ENCODE results near the gene MMP24OS. TPM values are rescaled to one million over a fixed set of nuclear protein-coding genes. Genes with fewer than 3 reads are reported as not detected.

Gene MMP24OS
- total and polyA plus RNA-seq, 2 of the 4 experiments (the other 2 are of a cell fraction), result 5.9 to 64.9 TPM

DNA sequence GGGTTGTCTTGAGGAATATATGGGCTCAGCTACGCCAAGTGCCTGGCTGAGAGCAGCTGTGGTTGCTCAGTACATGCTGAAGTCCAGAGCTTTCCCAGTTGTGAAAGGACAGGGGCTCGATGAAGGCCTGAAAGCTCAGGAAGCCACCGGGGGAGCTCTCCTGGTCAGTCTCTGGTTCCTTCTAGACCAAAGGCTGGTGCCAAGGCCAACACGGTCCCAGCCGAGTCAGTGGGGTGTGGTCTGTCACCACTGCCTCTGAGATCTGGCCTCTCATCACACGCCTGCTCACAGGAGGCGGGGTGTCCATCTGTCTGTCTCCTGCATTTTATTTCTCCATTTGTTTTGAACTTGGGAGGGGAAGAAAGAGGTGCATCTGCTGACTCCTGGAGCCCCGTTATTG lies 19.2 kb upstream of the MMP24OS start:
- peak overlapping the region; percentile 35 for H2AK9ac ChIP-seq (replicated peaks; ENCODE audit: low read depth, low read length, poor library complexity)
- CTCF ChIA-PET, result interaction anchor here (0.6 kb wide), 1 partner anchor 274 kb away, joined by 3 read pairs; no protein-coding TSS in a partner anchor
- H4K8ac ChIP-seq (ENCODE audit: low read depth in 2 of 2, low read length in 2 of 2), result peak overlapping the region in 1 of 2 experiments; percentile 38; a peak in 1 of 4 replicates
- peaks cover 9% of the 10 kb centered on the region for H3K4me1 ChIP-seq (ENCODE audit: control insufficient read depth, insufficient read depth, low read length)
- POLR2A ChIA-PET (ENCODE audit: unreplicated experiment), result no interaction called here
- dilution Hi-C loops (cut with HindIII; ENCODE audit: low sequenced_read_pairs, unreplicated experiment), result no loop called here
- H3K79me1 ChIP-seq (ENCODE audit: low read depth in 1 of 2, low read length in 2 of 2), result no peaks in the 10 kb centered on the region; a peak in 1 of 4 replicates
- no peak overlapping the region for H3K23ac ChIP-seq (ENCODE audit: low read depth, low read length)
- TF ChIP-seq SMC3 (IDR thresholded peaks at IDR 0.05; ENCODE audit: low read depth, low read length), result no peak
- no peak for TF ChIP-seq CEBPB (IDR thresholded peaks at IDR 0.05; ENCODE audit: low read depth, low read length)
- TF ChIP-seq MXI1 (IDR thresholded peaks at IDR 0.05; ENCODE audit: borderline replicate concordance, low read depth, low read length), result no peak
- TF ChIP-seq MAZ (IDR thresholded peaks at IDR 0.05; ENCODE audit: borderline replicate concordance, low read depth, low read length), result no peak
- TF ChIP-seq, protein P1, sequence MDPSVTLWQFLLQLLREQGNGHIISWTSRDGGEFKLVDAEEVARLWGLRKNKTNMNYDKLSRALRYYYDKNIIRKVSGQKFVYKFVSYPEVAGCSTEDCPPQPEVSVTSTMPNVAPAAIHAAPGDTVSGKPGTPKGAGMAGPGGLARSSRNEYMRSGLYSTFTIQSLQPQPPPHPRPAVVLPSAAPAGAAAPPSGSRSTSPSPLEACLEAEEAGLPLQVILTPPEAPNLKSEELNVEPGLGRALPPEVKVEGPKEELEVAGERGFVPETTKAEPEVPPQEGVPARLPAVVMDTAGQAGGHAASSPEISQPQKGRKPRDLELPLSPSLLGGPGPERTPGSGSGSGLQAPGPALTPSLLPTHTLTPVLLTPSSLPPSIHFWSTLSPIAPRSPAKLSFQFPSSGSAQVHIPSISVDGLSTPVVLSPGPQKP (IDR thresholded peaks at IDR 0.05; ENCODE audit: borderline replicate concordance, low read depth, low read length), result no peak
- TF ChIP-seq, protein P2, sequence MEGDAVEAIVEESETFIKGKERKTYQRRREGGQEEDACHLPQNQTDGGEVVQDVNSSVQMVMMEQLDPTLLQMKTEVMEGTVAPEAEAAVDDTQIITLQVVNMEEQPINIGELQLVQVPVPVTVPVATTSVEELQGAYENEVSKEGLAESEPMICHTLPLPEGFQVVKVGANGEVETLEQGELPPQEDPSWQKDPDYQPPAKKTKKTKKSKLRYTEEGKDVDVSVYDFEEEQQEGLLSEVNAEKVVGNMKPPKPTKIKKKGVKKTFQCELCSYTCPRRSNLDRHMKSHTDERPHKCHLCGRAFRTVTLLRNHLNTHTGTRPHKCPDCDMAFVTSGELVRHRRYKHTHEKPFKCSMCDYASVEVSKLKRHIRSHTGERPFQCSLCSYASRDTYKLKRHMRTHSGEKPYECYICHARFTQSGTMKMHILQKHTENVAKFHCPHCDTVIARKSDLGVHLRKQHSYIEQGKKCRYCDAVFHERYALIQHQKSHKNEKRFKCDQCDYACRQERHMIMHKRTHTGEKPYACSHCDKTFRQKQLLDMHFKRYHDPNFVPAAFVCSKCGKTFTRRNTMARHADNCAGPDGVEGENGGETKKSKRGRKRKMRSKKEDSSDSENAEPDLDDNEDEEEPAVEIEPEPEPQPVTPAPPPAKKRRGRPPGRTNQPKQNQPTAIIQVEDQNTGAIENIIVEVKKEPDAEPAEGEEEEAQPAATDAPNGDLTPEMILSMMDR (conservative IDR thresholded peaks at IDR 0.05; ENCODE audit: low read depth, low read length), result no peak; the same call in 1 of the 2 replicates
- TF ChIP-seq POLR2A (IDR thresholded peaks at IDR 0.05; ENCODE audit: low read depth, low read length), result no peak
- no peak for TF ChIP-seq BHLHE40 (IDR thresholded peaks at IDR 0.05; ENCODE audit: low read depth, low read length)
- no peak for TF ChIP-seq NFE2L2 (IDR thresholded peaks at IDR 0.05; ENCODE audit: low read depth, low read length)
- TF ChIP-seq MAFK (IDR thresholded peaks at IDR 0.05; ENCODE audit: low read depth, low read length), result no peak
- no peak for TF ChIP-seq RFX5 (IDR thresholded peaks at IDR 0.05; ENCODE audit: low read depth, low read length)
- TF ChIP-seq RAD21 (IDR thresholded peaks at IDR 0.05; ENCODE audit: low read length), result no peak
- TF ChIP-seq FOS (IDR thresholded peaks at IDR 0.05; ENCODE audit: low read depth, low read length), result no peak
- no peak for TF ChIP-seq CHD1 (IDR thresholded peaks at IDR 0.05; ENCODE audit: low read depth, low read length)
- no peak for TF ChIP-seq RCOR1 (IDR thresholded peaks at IDR 0.05; ENCODE audit: insufficient replicate concordance, low read length)
- TF ChIP-seq, protein P3, sequence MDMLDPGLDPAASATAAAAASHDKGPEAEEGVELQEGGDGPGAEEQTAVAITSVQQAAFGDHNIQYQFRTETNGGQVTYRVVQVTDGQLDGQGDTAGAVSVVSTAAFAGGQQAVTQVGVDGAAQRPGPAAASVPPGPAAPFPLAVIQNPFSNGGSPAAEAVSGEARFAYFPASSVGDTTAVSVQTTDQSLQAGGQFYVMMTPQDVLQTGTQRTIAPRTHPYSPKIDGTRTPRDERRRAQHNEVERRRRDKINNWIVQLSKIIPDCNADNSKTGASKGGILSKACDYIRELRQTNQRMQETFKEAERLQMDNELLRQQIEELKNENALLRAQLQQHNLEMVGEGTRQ (IDR thresholded peaks at IDR 0.05; ENCODE audit: low read depth, low read length), result no peak
- H3K4ac ChIP-seq (ENCODE audit: low read depth, low read length), result peak overlapping the region; percentile 16; the same call in 1 of the 2 replicates
- WGBS, 2 experiments (ENCODE audit: extremely low coverage in 2 of 2, insufficient read length in 1 of 2), result 49% methylated on average over 3 of the region's 8 CpGs; no CpG with 5 or more reads in 1 of the 2 experiments
- no peak overlapping the region for H3K4me3 ChIP-seq (ENCODE audit: insufficient read depth, low read depth, low read length)
- no peaks in the 10 kb centered on the region for H4K20me1 ChIP-seq (ENCODE audit: insufficient read depth, low read length)
- H4K91ac ChIP-seq (ENCODE audit: insufficient read depth, low read depth, low read length), result no peak overlapping the region
- intact Hi-C loops (cut with micrococcal nuclease), result no loop called here
- H3K9me3 ChIP-seq (ENCODE audit: control insufficient read depth, insufficient read depth, low read length), result no peaks in the 10 kb centered on the region
- no peak overlapping the region for H4K5ac ChIP-seq (ENCODE audit: low read depth, low read length)
- H3K4me2 ChIP-seq (ENCODE audit: low read depth, low read length), result no peak overlapping the region
- no peak for DNase-seq
- H3K27ac ChIP-seq (ENCODE audit: insufficient read depth, low read length), result no peak overlapping the region
- H2BK5ac ChIP-seq (ENCODE audit: low read depth, low read length, poor library complexity, severe bottlenecking), result no peak overlapping the region
- no peaks in the 10 kb centered on the region for H3K36me3 ChIP-seq (ENCODE audit: control insufficient read depth, insufficient read depth, low read length)
- no peak overlapping the region for H3K9ac ChIP-seq (ENCODE audit: low read depth, low read length)
- H2BK15ac ChIP-seq (ENCODE audit: low read depth, low read length), result no peak overlapping the region
- peak; percentile 29 for ATAC-seq (ENCODE audit: low read depth)
- H2AK5ac ChIP-seq (ENCODE audit: low read depth, low read length), result peak overlapping the region; percentile 64
- in situ Hi-C loops (cut with MboI; ENCODE audit: low sequenced_read_pairs), result no loop called here
- no peak overlapping the region for H2BK20ac ChIP-seq (ENCODE audit: low read depth, low read length)
- H3K14ac ChIP-seq (replicated peaks; ENCODE audit: low read depth, low read length), result no peak overlapping the region
- no peak overlapping the region for H2BK120ac ChIP-seq (ENCODE audit: low read depth, low read length)
- peaks cover 2% of the 10 kb centered on the region for H3K27me3 ChIP-seq (ENCODE audit: control insufficient read depth, insufficient read depth, low read length)
- H3K9me1 ChIP-seq (ENCODE audit: insufficient read depth, low read length), result peaks cover 12% of the 10 kb centered on the region
- no TSS peak for BruUV-seq (replicated peaks)
- H3K18ac ChIP-seq (ENCODE audit: low read depth, low read length), result no peak overlapping the region
- H2AFZ ChIP-seq (replicated peaks; ENCODE audit: low read length, poor library complexity), result peak overlapping the region; percentile 52
- H3K56ac ChIP-seq (ENCODE audit: extremely low read depth, insufficient read depth, low read length), result no peak overlapping the region
